GM23248 (cell line): ENCODE measurements around the gene DRAXIN.

Experiments
- EZH2 ChIP-seq: fragments of 200-600 bp; sonication (generic); IDR thresholded peaks from 2 replicates; pipeline ENCODE4 v1.6.1; 2018; ENCODE audit warnings: antibody characterized with exemption, mild to moderate bottlenecking; ENCODE audit not compliant: insufficient read depth, poor library complexity, severe bottlenecking
- EZH2phosphoT487 ChIP-seq: fragments of 200-600 bp; sonication (generic); IDR thresholded peaks from 2 replicates; pipeline ENCODE4 v1.6.1; 2018; ENCODE audit warnings: antibody characterized with exemption, moderate library complexity, mild to moderate bottlenecking, low read depth; ENCODE audit not compliant: insufficient read depth

DNA sequence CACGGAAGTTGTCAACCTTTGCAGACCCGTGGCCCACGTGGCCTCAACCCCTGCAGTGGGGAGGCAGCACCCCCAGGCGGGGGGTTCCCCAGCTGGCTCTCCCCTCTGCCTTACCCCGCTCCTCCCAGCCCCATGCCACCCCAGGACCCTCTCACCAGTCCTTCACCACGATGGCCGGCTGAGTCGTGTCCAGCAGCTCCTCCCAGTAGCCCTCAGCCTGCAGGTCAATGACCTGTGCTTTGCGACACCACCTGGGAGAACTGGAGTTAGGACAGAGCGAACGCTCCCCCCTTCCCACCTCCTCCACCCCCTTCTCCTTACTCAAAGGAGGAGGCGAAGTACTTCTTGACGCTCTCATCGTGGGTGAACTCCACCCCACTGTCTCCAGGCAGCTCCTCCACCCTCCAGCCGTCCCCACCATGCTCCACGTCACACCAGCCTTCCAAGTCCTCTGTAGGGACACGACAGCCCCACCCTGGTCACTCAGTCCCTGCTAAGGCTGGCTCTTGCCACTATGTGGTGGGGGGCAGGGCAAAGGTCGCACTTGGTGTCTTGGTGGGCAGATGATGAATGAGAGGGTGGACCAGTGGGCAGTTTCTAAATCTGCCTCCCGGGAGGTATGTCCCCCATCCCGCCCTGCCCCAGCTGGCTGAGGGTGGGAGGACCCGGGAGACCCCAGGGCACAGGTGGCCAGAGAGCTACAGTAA lies 41.7 kb upstream of the DRAXIN start:
- TF ChIP-seq EZH2phosphoT487 (no peak), EZH2 (no peak)
